Ovary (tissue), 3 donors: ENCODE results near the gene GTF2IRD1.
"Not testable (repeated sequence)": the region's sequence is repeated elsewhere in the genome, so short reads cannot be mapped to it uniquely, and the experiment has no call there.

Source experiments
- EP300 ChIP-seq: sonication (generic); formaldehyde crosslinking; IDR thresholded peaks from one replicate; pipeline ENCODE4 v1.6.1; 2017; ENCODE audit warnings: antibody characterized with exemption
- POLR2A ChIP-seq: fragments of 450-650 bp; IDR thresholded peaks from one replicate; pipeline ENCODE4 v1.6.1; 2017; ENCODE audit warnings: antibody characterized with exemption, mild to moderate bottlenecking, moderate library complexity
- TF ChIP-seq, protein P1 (sequence below), 3 donors: fragments of 450-650 bp in 2 of 3; fragments of 200-600 bp in 1 of 3; IDR thresholded peaks; one replicate each; pipeline versions ENCODE4 v1.5.1 to v1.8.0; 2016 to 2022; ENCODE audit warnings: antibody characterized with exemption in 3 of 3, mild to moderate bottlenecking in 1 of 3
- donor health status: DM: no; HTN: no; CAD: no.

DNA sequence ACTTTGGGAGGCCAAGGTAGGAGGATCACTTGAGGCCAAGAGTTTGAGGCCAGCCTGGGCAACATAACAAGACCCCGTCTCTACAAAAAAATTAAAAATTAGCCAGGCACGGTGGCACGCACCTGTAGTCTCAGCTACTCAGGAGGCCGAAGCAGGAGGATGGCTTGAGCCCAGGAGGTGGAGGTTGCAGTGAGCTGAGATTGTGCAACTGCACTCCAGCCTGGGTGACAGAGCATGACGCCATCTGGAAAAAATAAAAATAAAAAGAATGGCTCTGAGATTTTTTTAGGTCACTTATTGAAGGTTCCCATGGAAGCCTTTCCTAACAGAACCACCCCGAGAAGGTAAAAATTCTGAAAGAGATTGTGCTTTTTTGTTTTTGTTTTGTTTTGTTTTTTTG, 109.9 kb downstream of the GTF2IRD1 start:
- TF ChIP-seq, protein P1, sequence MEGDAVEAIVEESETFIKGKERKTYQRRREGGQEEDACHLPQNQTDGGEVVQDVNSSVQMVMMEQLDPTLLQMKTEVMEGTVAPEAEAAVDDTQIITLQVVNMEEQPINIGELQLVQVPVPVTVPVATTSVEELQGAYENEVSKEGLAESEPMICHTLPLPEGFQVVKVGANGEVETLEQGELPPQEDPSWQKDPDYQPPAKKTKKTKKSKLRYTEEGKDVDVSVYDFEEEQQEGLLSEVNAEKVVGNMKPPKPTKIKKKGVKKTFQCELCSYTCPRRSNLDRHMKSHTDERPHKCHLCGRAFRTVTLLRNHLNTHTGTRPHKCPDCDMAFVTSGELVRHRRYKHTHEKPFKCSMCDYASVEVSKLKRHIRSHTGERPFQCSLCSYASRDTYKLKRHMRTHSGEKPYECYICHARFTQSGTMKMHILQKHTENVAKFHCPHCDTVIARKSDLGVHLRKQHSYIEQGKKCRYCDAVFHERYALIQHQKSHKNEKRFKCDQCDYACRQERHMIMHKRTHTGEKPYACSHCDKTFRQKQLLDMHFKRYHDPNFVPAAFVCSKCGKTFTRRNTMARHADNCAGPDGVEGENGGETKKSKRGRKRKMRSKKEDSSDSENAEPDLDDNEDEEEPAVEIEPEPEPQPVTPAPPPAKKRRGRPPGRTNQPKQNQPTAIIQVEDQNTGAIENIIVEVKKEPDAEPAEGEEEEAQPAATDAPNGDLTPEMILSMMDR (IDR thresholded peaks at IDR 0.05): not testable (repeated sequence)
- TF ChIP-seq POLR2A, EP300: not testable (repeated sequence)
